GM12892 (cell line): Measurements from ENCODE around the gene BCL3.

Experiments
- POLR2A ChIP-seq: IDR thresholded peaks from 2 replicates; pipeline ENCODE4 v1.6.1; 2011; ENCODE audit warnings: low read depth, low read length, control low read depth
- TAF1 ChIP-seq: IDR thresholded peaks from 2 replicates; pipeline ENCODE4 v1.6.1; 2011; ENCODE audit warnings: low read depth, mild to moderate bottlenecking, control low read depth, low read length, borderline replicate concordance

DNA sequence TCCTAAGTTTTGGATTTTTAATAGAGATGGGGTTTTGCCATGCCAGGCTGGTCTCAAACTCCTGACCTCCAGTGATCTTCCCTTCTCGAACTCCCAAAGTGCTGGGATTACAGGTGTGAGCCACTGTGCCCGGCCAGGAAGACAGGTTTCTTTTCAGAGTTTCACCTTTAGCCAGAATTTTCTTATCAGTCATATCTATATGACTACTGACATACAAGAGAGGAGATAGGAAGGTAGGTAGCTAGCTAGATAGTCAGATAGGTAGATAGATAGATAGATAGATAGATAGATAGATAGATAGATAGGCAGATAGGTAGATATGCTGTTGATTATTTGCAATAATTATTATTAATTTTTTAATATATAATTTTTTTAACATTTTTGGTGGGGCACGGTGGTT lies 36.8 kb downstream of the BCL3 start:
- no peak for TF ChIP-seq POLR2A
- no peak for TF ChIP-seq TAF1
